Measurements from ENCODE around the gene TPPP3.

- TF ChIP-seq POLR2A (IDR thresholded peaks at IDR 0.05) (no peak), CTCF (IDR thresholded peaks at IDR 0.05) (no peak)
Observed at GRCh38 chr16:67430977-67431774, 37.9 kb upstream of the TPPP3 start, which contains the start of gene HSD11B2.

Measured in lower leg skin (tissue), 3 donors.